Loucy (cell line): ENCODE results near the gene GPR55.

Source experiments
- H2AFZ ChIP-seq: fragments of 200-600 bp; sonication (generic); 2 replicates; pipeline ENCODE4 v1.6.0; 2016; ENCODE audit warnings: antibody characterized with exemption, mild to moderate bottlenecking, low read length, moderate library complexity
- H3F3A ChIP-seq: fragments of 200-600 bp; 2 replicates; pipeline ENCODE4 v1.6.0; 2016; ENCODE audit warnings: antibody characterized with exemption, low read depth, mild to moderate bottlenecking
- H3K27me3 ChIP-seq: fragments of 200-600 bp; sonication (generic); 2 replicates; pipeline ENCODE4 v1.6.1; 2014; ENCODE audit warnings: low read length, mild to moderate bottlenecking; ENCODE audit not compliant: insufficient read depth, poor library complexity, severe bottlenecking
- H3K36me3 ChIP-seq: fragments of 200-600 bp; sonication (generic); 2 replicates; pipeline ENCODE4 v1.6.1; 2016; ENCODE audit warnings: low read length; ENCODE audit not compliant: insufficient read depth
- H3K4me1 ChIP-seq: fragments of 200-600 bp; sonication (generic); 2 replicates; pipeline ENCODE4 v1.5.1; 2014; ENCODE audit warnings: low read length, mild to moderate bottlenecking; ENCODE audit not compliant: insufficient read depth, poor library complexity, severe bottlenecking
- H3K4me2 ChIP-seq: fragments of 200-600 bp; sonication (generic); 2 replicates; pipeline ENCODE4 v1.6.0; 2014; ENCODE audit warnings: antibody characterized with exemption, low read length, low read depth, mild to moderate bottlenecking; ENCODE audit not compliant: poor library complexity, severe bottlenecking
- H3K4me3 ChIP-seq: fragments of 200-600 bp; sonication (generic); 2 replicates; pipeline ENCODE4 v1.5.1; 2014; ENCODE audit warnings: low read length, mild to moderate bottlenecking, mixed read lengths; ENCODE audit not compliant: poor library complexity, severe bottlenecking
- H3K79me2 ChIP-seq: fragments of 200-600 bp; sonication (generic); 2 replicates; pipeline ENCODE4 v1.6.1; 2014; ENCODE audit warnings: low read length; ENCODE audit not compliant: insufficient read depth
- H3K9ac ChIP-seq: fragments of 200-600 bp; sonication (generic); 2 replicates; pipeline ENCODE4 v1.6.0; 2014; ENCODE audit warnings: mild to moderate bottlenecking, low read depth, low read length, moderate library complexity; ENCODE audit not compliant: poor library complexity, severe bottlenecking
- H3K9me2 ChIP-seq: fragments of 200-600 bp; sonication (generic); replicated peaks from 2 replicates; pipeline ENCODE4 v1.6.1; 2016; ENCODE audit warnings: low read depth, low read length, mixed read lengths
- H3K9me3 ChIP-seq: fragments of 200-600 bp; sonication (generic); 2 replicates; pipeline ENCODE4 v1.6.1; 2014; ENCODE audit warnings: mild to moderate bottlenecking, antibody characterized with exemption, low read length, low read depth; ENCODE audit not compliant: insufficient read depth
- H4K20me1 ChIP-seq: fragments of 200-600 bp; sonication (generic); 2 replicates; pipeline ENCODE4 v1.6.0; 2014; ENCODE audit warnings: antibody characterized with exemption, low read length, mild to moderate bottlenecking; ENCODE audit not compliant: insufficient read depth, poor library complexity, severe bottlenecking
- CTCF ChIP-seq: fragments of 200-600 bp; sonication (generic); conservative IDR thresholded peaks from 2 replicates; pipeline ENCODE4 v1.5.1; 2014; ENCODE audit warnings: mild to moderate bottlenecking, antibody characterized with exemption, low read length
- EZH2phosphoT487 ChIP-seq: fragments of 200-600 bp; IDR thresholded peaks from 2 replicates; pipeline ENCODE4 v1.6.1; 2018; ENCODE audit warnings: antibody characterized with exemption, mild to moderate bottlenecking, moderate library complexity, borderline replicate concordance

Gene GPR55

GRCh38 chr2:230908092-230908594, 16.9 kb downstream of the GPR55 start:
- no peaks in the 10 kb centered on the region for H4K20me1 ChIP-seq
- no peak overlapping the region for H3K4me3 ChIP-seq
- no peak overlapping the region for H2AFZ ChIP-seq
- no peaks in the 10 kb centered on the region for H3F3A ChIP-seq
- no peak for TF ChIP-seq CTCF
- TF ChIP-seq EZH2phosphoT487, result no peak
- H3K4me2 ChIP-seq, result no peak overlapping the region
- no peak overlapping the region for H3K9ac ChIP-seq
- no peaks in the 10 kb centered on the region for H3K9me3 ChIP-seq
- H3K27me3 ChIP-seq, result no peaks in the 10 kb centered on the region
- H3K4me1 ChIP-seq, result no peaks in the 10 kb centered on the region
- no peaks in the 10 kb centered on the region for H3K9me2 ChIP-seq
- no peaks in the 10 kb centered on the region for H3K36me3 ChIP-seq
- no peaks in the 10 kb centered on the region for H3K79me2 ChIP-seq

- TF ChIP-seq CTCF (no peak), EZH2phosphoT487 (no peak)
- H3K9me3 ChIP-seq, result no peaks in the 10 kb centered on the region
- no peak overlapping the region for H3K9ac ChIP-seq
- H3F3A ChIP-seq, result no peaks in the 10 kb centered on the region
- no peaks in the 10 kb centered on the region for H3K9me2 ChIP-seq
- no peak overlapping the region for H3K4me3 ChIP-seq
- no peaks in the 10 kb centered on the region for H3K4me1 ChIP-seq
- no peak overlapping the region for H2AFZ ChIP-seq
- H4K20me1 ChIP-seq, result no peaks in the 10 kb centered on the region
- no peaks in the 10 kb centered on the region for H3K36me3 ChIP-seq
- H3K79me2 ChIP-seq, result no peaks in the 10 kb centered on the region
- H3K27me3 ChIP-seq, result no peaks in the 10 kb centered on the region
- no peak overlapping the region for H3K4me2 ChIP-seq
Observed at GRCh38 chr2:230907361-230908091, 17.5 kb downstream of the GPR55 start.

- Histone ChIP-seq H3K4me2 (no peak overlapping the region), H3K9me3 (no peaks in the 10 kb centered on the region), H3K36me3 (no peaks in the 10 kb centered on the region), H3K27me3 (no peaks in the 10 kb centered on the region), H3K9ac (no peak overlapping the region), H3K9me2 (no peaks in the 10 kb centered on the region), H3F3A (no peaks in the 10 kb centered on the region), H2AFZ (no peak overlapping the region), H3K79me2 (no peaks in the 10 kb centered on the region), H4K20me1 (no peaks in the 10 kb centered on the region), H3K4me3 (no peak overlapping the region), H3K4me1 (no peaks in the 10 kb centered on the region)
- TF ChIP-seq EZH2phosphoT487, result no peak
- TF ChIP-seq CTCF, result no peak
Observed at GRCh38 chr2:230906471-230907230, 18.4 kb downstream of the GPR55 start.
